Keratinocyte (primary cell): Measurements from ENCODE around the gene SVOPL.

Experiments used
- CTCF ChIP-seq, 3 experiments: IDR thresholded peaks in 1 of 3; conservative IDR thresholded peaks in 1 of 3; optimal IDR thresholded peaks in 1 of 3; 2 replicates in 2 of 3; 3 replicates in 1 of 3; pipeline versions ENCODE3 to v1.5.1; 2011; ENCODE audit warnings: low read length in 3 of 3, mild to moderate bottlenecking in 3 of 3, moderate library complexity in 2 of 3, control low read depth in 1 of 3, inconsistent platforms in 1 of 3; ENCODE audit not compliant: insufficient read depth in 2 of 3; ENCODE audit errors: extremely low read depth in 1 of 3
- EZH2 ChIP-seq: IDR thresholded peaks from one replicate; pipeline ENCODE4 v1.6.1; 2012; ENCODE audit warnings: inconsistent platforms, mild to moderate bottlenecking, low read length, moderate library complexity

- TF ChIP-seq CTCF (optimal IDR thresholded peaks at IDR 0.05 in 1 of 3, IDR thresholded peaks at IDR 0.05 in 1 of 3, conservative IDR thresholded peaks at IDR 0.05 in 1 of 3; ENCODE audit: extremely low read depth in 1 of 3, insufficient read depth in 2 of 3, low read length in 3 of 3): no peak
- TF ChIP-seq EZH2: no peak
Measured at GRCh38 chr7:138668946-138669345, 32.2 kb downstream of the SVOPL start.
